Umbilical cord (tissue), 2 donors: ENCODE measurements around the gene ECE2. TPM values are rescaled to one million over a fixed set of nuclear protein-coding genes. Genes with fewer than 3 reads are reported as not detected.
A peak's percentile ranks its signal among the peaks of the same experiment; 100 is the strongest.
"Not testable (repeated sequence)": the region's sequence is repeated elsewhere in the genome, so short reads cannot be mapped to it uniquely, and the experiment has no call there.

Experiments used
- DNase-seq: peaks from one replicate; pipeline ENCODE4 v3.0.0-alpha.2; 2015; ENCODE audit warnings: low spot score
- total RNA-seq: library from RNA; depleted of rRNA; stranded (reverse); fragments of >200 nt; gene quantifications from one replicate; pipeline ENCODE4 v1.2.3, GENCODE V29; 2014; ENCODE audit warnings: low replicate concordance; ENCODE audit not compliant: insufficient read depth

ECE2 gene
- total RNA-seq, 1 donor from 2014 or later = not detected

DNA sequence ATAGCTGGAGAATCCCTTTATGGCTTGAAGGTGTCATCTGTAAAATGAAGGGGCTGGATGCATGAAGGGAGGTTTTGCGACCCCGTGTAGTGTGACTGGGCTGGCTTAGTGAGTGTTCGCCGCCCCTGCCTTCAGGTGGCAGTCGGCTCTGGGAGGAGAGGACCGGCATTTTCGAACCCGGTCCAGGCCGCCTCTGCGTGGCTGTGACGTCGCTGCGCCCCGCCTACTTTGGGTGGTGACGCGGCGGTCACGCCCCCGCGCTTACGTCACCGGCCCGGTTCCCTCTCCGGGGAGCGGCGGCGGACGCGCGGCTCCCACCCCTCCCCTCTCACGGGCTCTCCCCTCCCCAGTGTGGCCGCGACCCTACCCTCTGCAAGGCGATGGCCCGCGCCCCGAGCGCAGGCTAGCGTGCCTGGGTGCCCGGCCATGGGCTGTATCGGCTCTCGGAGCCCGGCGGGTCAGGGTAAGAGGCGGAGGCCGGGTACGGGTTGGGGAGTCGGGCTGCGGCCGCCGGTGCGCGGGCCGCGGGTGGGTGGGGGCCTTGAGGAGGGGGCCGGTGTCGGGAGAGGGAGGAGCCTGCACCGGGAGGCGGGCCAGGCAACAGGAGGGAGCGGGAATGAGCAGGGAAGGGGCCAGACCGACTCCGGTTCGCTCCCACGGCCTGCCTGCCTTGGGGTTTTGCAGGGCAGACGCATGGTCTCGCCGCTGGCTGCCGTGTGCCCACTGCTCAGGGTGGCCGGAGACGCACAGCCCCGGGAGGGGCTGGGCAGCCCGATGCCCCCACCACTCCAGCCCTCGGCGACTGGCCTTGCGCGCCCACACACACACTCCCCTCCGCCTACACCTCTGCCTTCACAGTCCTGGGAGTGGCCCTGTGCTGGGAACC lies 60.1 kb downstream of the ECE2 start:
- peak; percentile 79 for DNase-seq

DNA sequence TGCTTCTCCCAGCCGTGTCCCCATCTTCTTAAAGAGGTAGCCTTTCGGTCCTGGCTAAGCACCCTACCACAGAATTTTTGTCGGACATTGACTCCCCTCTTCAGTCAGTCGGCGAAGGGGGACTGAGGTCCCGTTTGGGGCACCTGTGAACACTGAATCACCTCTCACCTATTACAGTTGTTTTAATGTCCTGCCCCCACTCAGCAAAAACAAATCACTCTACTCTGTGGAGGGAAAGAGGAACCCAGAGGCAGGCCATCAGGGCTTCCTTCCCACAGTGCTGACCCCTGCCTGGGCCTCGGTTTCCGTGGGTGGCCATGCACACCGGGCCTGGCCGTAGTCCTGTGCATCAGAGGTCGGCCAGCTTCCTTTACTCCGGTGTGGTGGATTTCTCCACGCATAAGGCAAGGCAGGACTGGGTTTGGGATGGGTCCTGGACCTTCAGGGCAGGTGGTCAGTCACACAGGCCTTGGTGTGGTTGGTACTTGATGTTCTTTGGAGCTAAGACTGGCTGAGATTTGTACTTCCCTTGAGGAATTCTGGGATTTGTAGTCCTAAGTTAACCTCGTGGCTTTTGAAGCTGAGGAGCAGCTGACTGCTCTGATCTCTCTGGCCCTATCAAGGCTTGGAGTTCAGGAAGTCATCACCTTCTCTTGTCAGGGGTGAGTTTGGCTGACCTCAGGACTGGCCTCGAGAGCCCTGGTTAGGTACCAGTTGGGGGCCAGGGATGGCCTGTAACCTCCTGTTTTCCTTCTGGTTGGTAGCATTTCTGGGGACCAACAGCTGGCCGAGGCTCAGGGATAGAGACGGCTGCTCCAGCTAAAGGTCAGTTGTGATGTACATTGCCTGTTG lies 61.0 kb downstream of the ECE2 start:
- peak; percentile 83 for DNase-seq

GRCh38 chr3:184337399-184337714 lies 61.5 kb downstream of the ECE2 start, which contains the start of gene FAM131A:
Gene FAM131A, plus strand, starts transcription at chr3:184337600. Its CDS starts 31 bp downstream, at chr3:184337631.
- peak; percentile 61 for DNase-seq

- no peak for DNase-seq
Observed at GRCh38 chr3:184337981-184338380, 62.2 kb downstream of the ECE2 start.

DNA sequence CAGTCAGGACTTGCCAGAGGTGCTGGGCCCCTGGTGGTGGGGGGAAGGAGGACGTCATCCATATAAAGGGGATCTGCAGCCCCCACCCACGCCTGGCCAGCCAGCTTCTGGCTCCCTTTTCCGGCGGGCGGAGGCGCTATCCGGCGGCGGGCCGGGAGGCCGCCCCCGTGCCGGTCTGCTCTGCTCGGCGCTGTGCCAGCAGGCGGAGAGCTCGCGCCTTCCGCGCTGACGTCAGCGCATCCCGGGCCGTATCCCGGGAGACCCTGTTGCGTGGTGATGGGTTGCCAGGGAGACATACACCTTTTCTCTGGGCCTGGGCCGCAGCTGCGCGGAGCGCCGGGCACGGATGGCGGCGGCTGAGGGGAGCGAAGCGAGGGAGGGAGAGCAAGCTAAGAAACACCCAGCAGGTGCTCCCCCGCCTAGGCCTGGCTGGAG lies 62.7 kb downstream of the ECE2 start:
- DNase-seq = peak; percentile 88

DNA sequence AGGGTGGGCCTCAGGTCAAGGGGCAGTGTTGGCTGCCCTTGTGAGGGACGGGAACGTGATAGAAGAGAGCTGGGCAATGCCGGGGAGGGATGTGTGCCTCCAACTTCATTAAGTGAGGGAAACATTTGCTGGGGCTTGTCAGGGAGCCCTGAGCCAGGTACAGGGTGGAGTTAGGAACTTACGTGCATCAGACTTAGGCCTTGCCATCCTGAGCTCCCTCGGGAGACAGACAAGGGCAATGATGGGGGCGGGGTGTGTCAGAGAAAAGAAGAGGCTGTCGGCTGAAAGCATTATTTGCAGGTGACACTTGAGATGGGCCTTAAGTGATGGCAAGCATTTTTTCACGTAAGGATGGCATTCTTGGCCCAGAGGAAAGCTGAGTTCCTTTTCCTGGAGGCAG lies 63.2 kb downstream of the ECE2 start:
- DNase-seq = no peak

DNA sequence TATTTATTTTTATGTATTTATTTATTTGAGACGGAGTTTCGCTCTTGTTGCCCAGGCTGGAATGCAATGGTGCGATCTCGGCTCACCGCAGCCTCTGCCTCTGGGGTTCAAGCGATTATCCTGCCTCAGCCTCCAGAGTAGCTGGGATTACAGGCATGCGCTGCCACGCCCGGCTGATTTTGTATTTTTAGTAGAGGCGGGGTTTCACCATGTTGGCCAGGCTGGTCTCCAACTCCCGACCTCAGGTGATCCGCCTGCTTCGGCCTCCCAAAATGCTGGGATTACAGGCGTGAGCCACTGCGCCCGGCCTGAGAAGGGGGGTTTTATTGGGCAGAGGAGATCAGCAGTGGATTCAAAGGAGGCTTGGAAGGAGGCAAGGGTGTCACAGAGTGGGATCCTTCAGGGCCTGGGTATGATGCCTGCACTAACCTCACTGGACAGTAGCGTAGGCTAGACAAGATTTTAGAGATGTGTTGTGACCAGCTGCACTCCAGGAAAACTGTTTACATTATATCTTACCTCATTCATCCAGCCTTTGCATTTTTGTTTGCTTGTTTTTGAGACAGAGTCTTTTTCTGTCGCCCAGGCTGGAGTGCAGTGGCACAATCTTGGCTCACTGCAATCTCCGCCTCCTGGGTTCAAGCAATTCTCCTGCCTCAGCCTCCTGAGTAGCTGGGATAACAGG lies 63.8 kb downstream of the ECE2 start:
- not testable (repeated sequence) for DNase-seq

- DNase-seq = no peak
Observed at GRCh38 chr3:184341925-184342324, 66.1 kb downstream of the ECE2 start.

Other genes with a start within 250 kb of the ECE2 start
- not detected for gene HTR3D, start 244.3 kb upstream of the ECE2 start, total RNA-seq
- gene HTR3C, start 223.0 kb upstream of the ECE2 start, total RNA-seq = not detected
- gene HTR3E, start 179.0 kb upstream of the ECE2 start, total RNA-seq = 0.72 TPM
- 24.3 TPM for gene EIF2B5, start 140.7 kb upstream of the ECE2 start, total RNA-seq
- gene DVL3, start 120.6 kb upstream of the ECE2 start, total RNA-seq = 28.9 TPM
- gene AP2M1, start 101.2 kb upstream of the ECE2 start, total RNA-seq = 287 TPM
- 45.3 TPM for gene ABCF3, start 89.8 kb upstream of the ECE2 start, total RNA-seq
- gene VWA5B2, start 46.4 kb upstream of the ECE2 start, total RNA-seq = 1.7 TPM
- 27.7 TPM for gene ALG3, start 27.1 kb upstream of the ECE2 start, total RNA-seq
- not detected for gene EEF1AKMT4, start 26.4 kb upstream of the ECE2 start, total RNA-seq
- gene CAMK2N2, start 14.5 kb upstream of the ECE2 start, total RNA-seq = not detected
- gene PSMD2, start 23.2 kb downstream of the ECE2 start, total RNA-seq = 191 TPM
- gene EIF4G1, start 38.6 kb downstream of the ECE2 start, total RNA-seq = 89.6 TPM
- gene FAM131A, start 61.6 kb downstream of the ECE2 start, total RNA-seq = 13.2 TPM
- 4.3 TPM for gene CLCN2, start 85.6 kb downstream of the ECE2 start, total RNA-seq
- 58.3 TPM for gene POLR2H, start 85.7 kb downstream of the ECE2 start, total RNA-seq
- not detected for gene THPO, start 102.2 kb downstream of the ECE2 start, total RNA-seq
- gene CHRD, start 104.0 kb downstream of the ECE2 start, total RNA-seq = 13.7 TPM